ENCODE measurements around the gene GRIA3. TPM values are rescaled to one million over a fixed set of nuclear protein-coding genes. Genes with fewer than 3 reads are reported as not detected.

The GRIA3 gene
- total RNA-seq, 1 experiment from 2014 or later, result not detected

- ChIA-PET POLR2A (ENCODE audit: unreplicated experiment) (no interaction called here), CTCF (no interaction called here)
- Histone ChIP-seq H3K9me2 (ENCODE audit: insufficient read depth) (no peaks in the 10 kb centered on the region), H3K79me2 (ENCODE audit: low read depth) (no peaks in the 10 kb centered on the region), H3K4me2 (no peak overlapping the region), H3F3A (ENCODE audit: insufficient read depth, low read depth) (no peaks in the 10 kb centered on the region), H3K27ac (no peak overlapping the region), H4K20me1 (ENCODE audit: insufficient read depth) (no peaks in the 10 kb centered on the region), H3K4me1 (replicated peaks; ENCODE audit: insufficient read depth) (no peaks in the 10 kb centered on the region), H3K4me3 (no peak overlapping the region), H3K36me3 (ENCODE audit: low read depth) (no peaks in the 10 kb centered on the region), H3K27me3 (ENCODE audit: insufficient read depth, low read depth) (no peaks in the 10 kb centered on the region), H2AFZ (no peak overlapping the region), H3K9me3 (ENCODE audit: insufficient read depth, low read depth) (no peaks in the 10 kb centered on the region)
- no TSS peak for BruUV-seq (replicated peaks)
- intact Hi-C loops (cut with micrococcal nuclease; ENCODE audit: unreplicated experiment), result no loop called here
- DNase-seq, result no peak
- TF ChIP-seq EZH2 (IDR thresholded peaks at IDR 0.05; ENCODE audit: low read depth), result no peak
- TF ChIP-seq, protein P1, sequence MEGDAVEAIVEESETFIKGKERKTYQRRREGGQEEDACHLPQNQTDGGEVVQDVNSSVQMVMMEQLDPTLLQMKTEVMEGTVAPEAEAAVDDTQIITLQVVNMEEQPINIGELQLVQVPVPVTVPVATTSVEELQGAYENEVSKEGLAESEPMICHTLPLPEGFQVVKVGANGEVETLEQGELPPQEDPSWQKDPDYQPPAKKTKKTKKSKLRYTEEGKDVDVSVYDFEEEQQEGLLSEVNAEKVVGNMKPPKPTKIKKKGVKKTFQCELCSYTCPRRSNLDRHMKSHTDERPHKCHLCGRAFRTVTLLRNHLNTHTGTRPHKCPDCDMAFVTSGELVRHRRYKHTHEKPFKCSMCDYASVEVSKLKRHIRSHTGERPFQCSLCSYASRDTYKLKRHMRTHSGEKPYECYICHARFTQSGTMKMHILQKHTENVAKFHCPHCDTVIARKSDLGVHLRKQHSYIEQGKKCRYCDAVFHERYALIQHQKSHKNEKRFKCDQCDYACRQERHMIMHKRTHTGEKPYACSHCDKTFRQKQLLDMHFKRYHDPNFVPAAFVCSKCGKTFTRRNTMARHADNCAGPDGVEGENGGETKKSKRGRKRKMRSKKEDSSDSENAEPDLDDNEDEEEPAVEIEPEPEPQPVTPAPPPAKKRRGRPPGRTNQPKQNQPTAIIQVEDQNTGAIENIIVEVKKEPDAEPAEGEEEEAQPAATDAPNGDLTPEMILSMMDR (conservative IDR thresholded peaks at IDR 0.05), result no peak
These were observed 13.5 kb upstream of the GRIA3 start for GRCh38 chrX:123170546-123170945.

DNA sequence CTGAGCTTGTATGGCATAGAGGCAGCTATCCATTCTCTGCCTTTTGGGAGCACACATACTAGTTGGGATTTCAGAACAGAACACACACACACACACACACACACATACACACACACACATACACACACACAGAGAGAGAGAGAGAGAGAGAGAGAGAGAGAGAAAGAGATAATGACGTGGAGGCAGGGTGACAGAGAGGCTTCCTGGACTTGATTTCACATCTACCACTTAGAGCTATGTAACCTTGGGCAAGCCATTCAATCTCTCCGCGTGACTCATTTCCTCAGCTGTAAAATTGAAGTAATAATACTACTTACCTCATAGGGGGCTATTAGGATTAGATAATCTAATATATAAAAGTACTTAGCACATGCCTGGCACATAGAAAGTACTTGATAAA, 12.3 kb upstream of the GRIA3 start:
- Histone ChIP-seq H4K20me1 (ENCODE audit: insufficient read depth) (no peaks in the 10 kb centered on the region), H3F3A (ENCODE audit: insufficient read depth, low read depth) (no peaks in the 10 kb centered on the region), H3K27me3 (ENCODE audit: insufficient read depth, low read depth) (no peaks in the 10 kb centered on the region), H3K4me1 (replicated peaks; ENCODE audit: insufficient read depth) (no peaks in the 10 kb centered on the region), H3K9me2 (ENCODE audit: insufficient read depth) (no peaks in the 10 kb centered on the region), H2AFZ (no peak overlapping the region), H3K4me3 (no peak overlapping the region), H3K27ac (no peak overlapping the region), H3K9me3 (ENCODE audit: insufficient read depth, low read depth) (no peaks in the 10 kb centered on the region), H3K36me3 (ENCODE audit: low read depth) (no peaks in the 10 kb centered on the region), H3K79me2 (ENCODE audit: low read depth) (no peaks in the 10 kb centered on the region), H3K4me2 (no peak overlapping the region)
- CTCF ChIA-PET, result no interaction called here
- POLR2A ChIA-PET (ENCODE audit: unreplicated experiment), result no interaction called here
- BruUV-seq (replicated peaks), result no TSS peak
- TF ChIP-seq EZH2 (IDR thresholded peaks at IDR 0.05; ENCODE audit: low read depth), result no peak
- TF ChIP-seq, protein P1 (conservative IDR thresholded peaks at IDR 0.05), result no peak
- no peak for DNase-seq
- intact Hi-C loops (cut with micrococcal nuclease; ENCODE audit: unreplicated experiment), result no loop called here

GRCh38 chrX:123172869-123173268, 11.2 kb upstream of the GRIA3 start:
- intact Hi-C loops (cut with micrococcal nuclease; ENCODE audit: unreplicated experiment), result no loop called here
- Histone ChIP-seq H3K9me2 (ENCODE audit: insufficient read depth) (no peaks in the 10 kb centered on the region), H3K79me2 (ENCODE audit: low read depth) (no peaks in the 10 kb centered on the region), H3K4me2 (no peak overlapping the region), H3F3A (ENCODE audit: insufficient read depth, low read depth) (no peaks in the 10 kb centered on the region), H3K4me3 (no peak overlapping the region), H2AFZ (no peak overlapping the region), H3K27me3 (ENCODE audit: insufficient read depth, low read depth) (no peaks in the 10 kb centered on the region), H4K20me1 (ENCODE audit: insufficient read depth) (no peaks in the 10 kb centered on the region), H3K27ac (no peak overlapping the region), H3K36me3 (ENCODE audit: low read depth) (no peaks in the 10 kb centered on the region), H3K4me1 (replicated peaks; ENCODE audit: insufficient read depth) (no peaks in the 10 kb centered on the region), H3K9me3 (ENCODE audit: insufficient read depth, low read depth) (no peaks in the 10 kb centered on the region)
- DNase-seq, result no peak
- no TSS peak for BruUV-seq (replicated peaks)
- ChIA-PET POLR2A (ENCODE audit: unreplicated experiment) (no interaction called here), CTCF (no interaction called here)
- TF ChIP-seq, protein P1 (conservative IDR thresholded peaks at IDR 0.05), result no peak
- no peak for TF ChIP-seq EZH2 (IDR thresholded peaks at IDR 0.05; ENCODE audit: low read depth)

Data from PC-9 (cell line).